Posterior vena cava (tissue), 2 donors: ENCODE data around the gene ICE1. TPM values are rescaled to one million over a fixed set of nuclear protein-coding genes. Genes with fewer than 3 reads are reported as not detected.
"Not testable (repeated sequence)": the region's sequence is repeated elsewhere in the genome, so short reads cannot be mapped to it uniquely, and the experiment has no call there.

ENCODE experiments used
- DNase-seq: peaks from one replicate; pipeline ENCODE4 v3.0.0-alpha.2; 2020; ENCODE audit warnings: low spot score
- intact Hi-C, 2 donors: fragments of 100-400 bp; cut with DNase I; formaldehyde crosslinking; loops; one replicate each; pipeline versions ENCODE4 v1.14.1 to v1.14.2; 2022 to 2023
- total RNA-seq, 2 donors: library from RNA; stranded (reverse); fragmentation: NEBNext Ultra II Directional; extraction: Animal tissue kit (Norgen Biotek cat#: 25700); gene quantifications; one replicate each; pipeline ENCODE4 v1.2.1, GENCODE V29; 2021
- donor health status: DM: yes; HTN: yes; CAD: no.
- donor health status: DM: yes; HTN: yes; CAD: no.

ICE1 gene
- total RNA-seq, 2 donors from 2014 or later = 29.9 to 30.4 TPM

DNA sequence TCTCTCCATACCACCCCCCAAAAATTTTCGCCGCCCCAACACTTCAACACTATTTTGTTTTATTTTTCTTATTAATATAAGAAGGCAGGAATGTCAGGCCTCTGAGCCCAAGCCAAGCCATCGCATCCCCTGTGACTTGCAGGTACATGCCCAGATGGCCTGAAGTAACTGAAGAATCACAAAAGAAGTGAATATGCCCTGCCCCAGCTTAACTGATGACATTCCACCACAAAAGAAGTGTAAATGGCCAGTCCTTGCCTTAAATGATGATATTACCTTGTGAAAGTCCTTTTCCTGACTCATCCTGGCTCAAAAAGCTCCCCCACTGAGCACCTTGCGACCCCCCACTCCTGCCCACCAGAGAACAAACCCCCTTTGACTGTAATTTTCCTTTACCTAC is 98.1 kb downstream of the ICE1 start:
- DNase-seq = not testable (repeated sequence)
- intact Hi-C loops = loop anchor here in 1 of 2 donors (10.0 kb wide), 1 partner anchor 584 kb away; no protein-coding TSS in a partner anchor

DNA sequence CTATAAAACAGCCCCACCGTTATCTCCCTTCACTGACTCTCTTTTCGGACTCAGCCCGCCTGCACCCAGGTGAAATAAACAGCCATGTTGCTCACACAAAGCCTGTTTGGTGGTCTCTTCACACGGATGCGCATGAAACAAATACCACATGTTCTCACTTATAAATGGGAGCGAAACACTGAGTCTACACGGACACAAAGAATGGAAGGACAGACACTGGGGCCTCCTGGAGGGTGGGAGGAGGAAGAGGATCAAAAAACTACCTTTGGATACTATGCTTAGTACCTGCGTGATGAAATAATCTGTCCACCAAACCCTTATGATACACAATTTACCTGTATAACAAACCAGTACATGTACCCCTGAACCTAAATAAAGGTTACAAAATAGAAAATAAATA is 98.6 kb downstream of the ICE1 start:
- intact Hi-C loops = loop anchor here in 1 of 2 donors (10.0 kb wide), 1 partner anchor 584 kb away; no protein-coding TSS in a partner anchor
- no peak for DNase-seq

DNA sequence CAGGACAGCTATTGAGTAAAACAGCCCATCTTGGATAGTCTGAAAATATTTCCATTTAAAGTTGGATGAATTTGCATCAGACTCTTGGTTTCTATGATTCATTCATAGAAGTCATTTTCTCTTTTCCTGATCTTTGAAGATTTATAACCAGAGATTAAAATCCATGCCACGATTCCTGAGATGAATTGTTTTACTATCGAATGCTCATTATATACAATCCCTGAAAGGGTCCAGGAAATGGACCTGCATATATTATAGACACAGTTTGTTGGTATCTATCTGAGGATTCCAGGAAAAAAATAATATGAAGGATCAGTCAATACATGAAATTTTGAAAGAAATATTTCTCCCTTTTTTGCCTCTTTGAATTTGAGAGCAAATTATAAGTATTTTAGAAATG is 99.0 kb downstream of the ICE1 start:
- intact Hi-C loops = loop anchor here in 1 of 2 donors (10.0 kb wide), 1 partner anchor 583 kb away; no protein-coding TSS in a partner anchor
- DNase-seq = no peak

DNA sequence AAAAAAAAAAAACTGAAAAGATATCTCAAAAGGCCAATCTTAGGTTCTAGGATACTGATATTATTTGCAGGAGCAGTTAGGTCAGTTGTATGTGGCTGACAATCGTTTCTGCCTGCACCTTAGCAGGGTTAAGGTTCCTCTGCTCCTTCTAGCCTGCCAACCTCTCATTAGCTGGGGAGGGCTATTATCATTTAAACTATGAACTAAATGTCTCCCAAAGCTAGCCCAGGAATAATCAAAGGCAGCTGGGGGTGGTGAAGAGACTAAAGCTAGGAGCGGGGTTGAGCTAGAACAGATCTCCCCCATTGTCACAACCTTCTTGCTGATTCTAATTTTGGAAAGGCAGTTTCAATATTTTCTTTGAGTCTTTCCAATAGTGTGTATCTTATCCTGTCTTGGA is 99.9 kb downstream of the ICE1 start:
- no peak for DNase-seq
- intact Hi-C loops = loop anchor here in 1 of 2 donors (10.0 kb wide), 1 partner anchor 582 kb away; no protein-coding TSS in a partner anchor

DNA sequence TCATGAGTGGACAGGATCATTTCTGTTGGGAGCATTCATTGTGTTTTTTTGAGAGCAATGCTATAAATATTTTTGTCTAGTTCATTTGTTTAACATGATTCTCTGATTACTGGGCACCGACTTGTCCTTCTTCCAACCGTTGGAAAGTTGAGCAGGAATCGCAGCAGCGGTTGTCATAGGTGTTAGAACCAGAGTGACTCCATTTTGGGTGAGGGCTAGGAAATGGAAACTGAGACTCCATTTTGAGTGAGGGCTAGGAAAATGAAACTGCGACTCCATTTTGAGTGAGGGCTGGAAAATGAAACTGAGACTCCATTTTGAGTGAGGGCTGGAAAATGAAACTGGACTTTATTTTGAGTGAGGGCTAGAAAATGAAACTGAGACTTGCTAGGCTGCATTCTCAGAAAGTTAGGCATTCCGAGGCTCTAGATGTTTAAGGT is 100.6 kb downstream of the ICE1 start:
- intact Hi-C loops = loop anchor here in 1 of 2 donors (10.0 kb wide), 1 partner anchor 582 kb away; no protein-coding TSS in a partner anchor
- no peak for DNase-seq

DNA sequence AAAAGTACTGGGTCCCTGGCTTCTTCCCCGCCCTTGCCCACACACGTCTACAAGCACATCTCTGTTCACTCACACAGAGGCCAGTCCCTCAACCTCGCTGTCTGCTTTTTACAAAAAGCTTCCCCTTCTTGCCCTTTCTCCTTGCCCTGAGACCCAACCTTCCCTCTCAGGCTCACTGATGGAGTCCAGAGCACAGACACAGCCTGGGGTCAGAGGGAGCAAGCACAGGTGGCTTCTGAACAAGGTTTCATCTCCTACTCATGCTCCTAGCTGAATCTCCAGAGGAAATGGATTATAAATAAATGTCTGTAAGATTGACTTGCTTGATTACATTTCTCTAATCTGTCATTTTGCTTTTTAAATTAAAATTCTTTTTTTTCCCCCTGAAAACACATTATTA is 101.8 kb downstream of the ICE1 start:
- intact Hi-C loops = loop anchor here in 1 of 2 donors (10.0 kb wide), 1 partner anchor 580 kb away; no protein-coding TSS in a partner anchor
- DNase-seq = no peak

DNA sequence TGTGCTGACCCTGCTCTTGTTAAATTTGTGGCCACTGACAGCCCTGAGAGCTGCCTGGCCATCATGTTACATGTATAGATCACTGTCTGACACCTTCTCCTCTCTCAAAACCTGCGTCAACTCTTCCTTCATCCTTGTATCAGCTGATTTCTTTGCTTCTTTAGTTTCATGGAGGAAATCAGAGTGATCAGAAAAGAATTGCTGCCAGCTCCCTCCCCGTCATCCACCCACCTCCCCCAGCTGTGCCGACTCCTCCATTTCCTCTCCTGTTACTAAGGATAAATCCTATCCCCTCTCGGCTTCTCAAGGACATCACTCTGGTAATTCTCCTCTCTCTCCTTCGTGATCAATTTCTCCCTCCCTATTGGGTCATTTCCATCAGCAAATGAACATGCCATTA is 108.9 kb downstream of the ICE1 start:
- intact Hi-C loops = no loop called here
- DNase-seq = no peak

DNA sequence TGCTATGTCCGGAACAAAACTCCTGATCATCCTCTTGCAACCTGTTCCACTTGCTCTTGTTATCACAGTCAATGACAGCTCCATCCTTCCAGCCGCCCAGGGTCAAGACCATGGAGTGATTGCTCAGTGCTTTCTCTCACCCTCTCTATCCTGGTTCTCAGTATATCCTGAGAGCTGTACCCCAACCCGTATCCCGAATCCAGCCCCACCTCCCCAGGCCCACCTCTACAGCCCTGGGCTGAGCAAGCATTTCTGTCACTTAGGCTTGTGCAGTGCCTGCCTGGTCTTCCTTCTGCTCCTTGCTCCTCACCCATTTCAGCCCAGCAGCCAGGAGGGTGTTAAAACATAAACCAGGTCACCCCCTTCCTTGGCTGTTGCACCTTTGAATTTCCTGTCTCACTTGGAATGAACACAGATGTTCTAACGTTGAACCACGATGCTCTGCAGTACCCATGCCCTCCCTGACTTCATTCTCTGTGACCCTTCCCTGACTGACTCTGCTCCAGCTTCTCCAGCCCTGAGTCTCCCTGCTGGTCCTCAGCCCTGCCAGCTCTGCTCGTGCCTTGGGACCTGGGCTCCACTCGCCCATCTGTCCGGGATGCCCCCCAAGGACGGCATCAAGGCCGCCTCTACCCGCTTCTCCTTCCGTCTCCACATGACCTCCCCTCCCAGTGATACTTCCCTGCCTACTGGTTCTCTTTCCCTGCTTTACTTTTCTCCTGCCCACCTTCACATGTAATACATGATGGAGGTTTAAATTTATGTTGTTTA is 110.0 kb downstream of the ICE1 start:
- no peak for DNase-seq
- intact Hi-C loops = no loop called here

DNA sequence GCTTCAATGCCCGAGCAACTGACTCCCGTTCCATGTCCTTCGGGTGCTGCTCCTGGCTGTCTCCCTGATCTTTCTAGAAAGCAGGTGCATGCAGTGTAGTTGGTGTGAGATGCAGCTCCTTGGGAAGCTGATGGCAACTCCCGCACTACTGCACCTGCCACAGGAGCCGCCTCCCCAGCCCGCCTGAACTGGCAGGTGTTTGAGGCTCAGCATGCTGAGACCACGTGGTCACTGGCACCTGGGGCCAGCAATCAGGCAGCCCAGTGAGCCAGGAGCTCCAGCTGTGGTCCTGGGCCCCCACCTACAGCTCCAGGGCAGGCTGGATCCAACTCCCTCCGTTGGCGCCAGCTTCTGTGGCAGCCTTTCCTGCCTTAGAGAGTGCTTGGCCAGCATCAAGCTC is 111.5 kb downstream of the ICE1 start:
- no peak for DNase-seq
- intact Hi-C loops = no loop called here

DNA sequence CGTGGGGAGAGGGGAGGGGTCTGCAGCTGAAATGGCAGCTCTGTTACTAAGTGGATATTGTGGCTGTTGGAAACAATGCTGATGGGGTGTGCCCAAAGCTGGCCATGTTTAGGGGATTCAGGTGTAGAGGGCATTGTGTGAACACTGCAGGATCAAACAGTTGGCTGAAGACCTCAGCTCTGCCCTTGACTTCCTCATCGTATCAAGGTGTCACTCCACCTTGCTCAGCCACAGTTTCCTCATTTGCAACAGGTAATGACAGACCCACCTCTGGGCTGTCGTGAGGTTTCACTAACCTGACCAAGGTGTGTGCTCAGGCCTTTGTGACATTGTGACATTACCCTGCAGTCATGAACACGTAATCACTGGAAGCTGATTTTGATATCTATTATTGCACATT is 111.9 kb downstream of the ICE1 start:
- intact Hi-C loops = no loop called here
- no peak for DNase-seq

DNA sequence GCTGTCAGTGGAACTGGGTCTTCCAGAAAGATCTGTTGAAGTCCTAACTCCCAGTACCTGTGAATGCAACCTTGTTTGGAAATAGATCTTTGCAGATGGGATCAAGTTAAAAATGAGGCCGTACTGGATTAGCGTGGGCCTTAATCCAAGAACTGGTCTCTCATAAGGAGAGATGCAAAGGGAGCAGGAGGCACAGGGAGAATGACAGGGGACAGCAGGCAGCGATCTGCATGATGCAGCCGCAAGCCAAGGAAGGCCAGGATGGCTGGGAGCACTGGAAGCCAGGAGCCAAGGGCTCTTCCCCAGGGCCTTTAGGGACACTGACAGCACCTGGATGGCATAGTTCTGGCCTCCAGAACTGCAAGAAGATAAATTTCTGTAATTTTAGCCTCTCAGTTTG is 114.4 kb downstream of the ICE1 start:
- no peak for DNase-seq
- intact Hi-C loops = no loop called here

DNA sequence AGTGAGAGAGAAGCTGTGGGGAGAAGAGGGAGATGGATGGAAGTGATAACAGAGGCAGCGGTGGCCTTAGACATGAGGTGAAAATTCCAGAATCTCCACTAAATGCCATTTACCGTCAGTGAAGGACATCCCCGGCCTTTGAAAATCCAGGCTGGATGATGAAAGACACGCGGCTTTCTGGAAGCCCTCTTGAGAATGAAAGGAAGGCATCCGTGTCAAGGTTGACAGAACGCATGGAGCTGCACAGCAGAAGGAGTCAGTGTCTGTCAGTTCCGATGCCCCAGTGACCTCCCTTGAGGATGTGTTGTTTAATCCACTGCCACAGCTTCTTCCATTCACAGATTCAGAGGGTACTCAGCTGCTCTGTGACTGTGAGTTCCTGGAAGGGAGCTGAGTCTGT is 114.9 kb downstream of the ICE1 start:
- intact Hi-C loops = no loop called here
- no peak for DNase-seq

DNA sequence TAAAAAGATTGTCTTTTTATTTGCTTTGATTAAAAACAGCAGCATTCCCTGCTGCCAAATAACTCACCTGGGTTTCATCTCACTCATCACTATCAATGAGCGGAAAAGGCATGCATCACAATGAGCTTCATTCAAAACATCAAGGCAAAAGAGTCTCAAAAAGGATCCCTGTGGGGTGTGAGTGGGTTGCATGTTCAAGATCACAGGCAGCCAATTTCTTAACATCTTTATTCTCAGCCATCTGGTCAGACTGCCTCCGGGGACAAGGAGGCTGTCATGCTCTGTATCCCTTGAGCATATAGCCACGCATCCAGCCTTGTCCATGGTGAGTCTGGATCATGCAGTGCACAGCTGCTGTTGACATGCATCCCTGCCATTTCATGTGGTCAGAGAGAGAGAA is 117.1 kb downstream of the ICE1 start:
- no peak for DNase-seq
- intact Hi-C loops = no loop called here
